ENCODE results near the gene SORL1-AS1.

The SORL1-AS1 gene

DNA sequence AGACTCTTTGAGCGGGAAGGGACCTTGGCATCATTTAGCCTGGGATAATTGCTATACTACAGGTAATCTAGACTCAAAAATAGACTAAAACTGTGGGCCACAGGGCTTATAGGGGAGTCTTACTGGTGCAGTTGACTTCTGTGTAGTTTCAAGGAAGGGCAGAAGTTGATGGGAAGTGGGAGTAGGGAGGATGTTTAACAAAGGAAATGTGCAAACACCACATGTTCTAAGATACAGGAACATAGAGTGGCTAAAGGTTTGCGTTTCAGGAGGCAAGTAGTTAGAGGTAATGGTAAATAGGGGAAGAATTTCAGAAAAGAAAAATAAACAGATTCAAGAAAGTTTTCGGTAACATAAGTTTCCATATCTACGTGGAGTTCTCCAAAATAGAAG is 15.1 kb downstream of the SORL1-AS1 start:
- no peak for TF ChIP-seq POLR2A (IDR thresholded peaks at IDR 0.05; ENCODE audit: low read depth, low read length)
- FAIRE-seq (no peak), DNase-seq (ENCODE audit: insufficient read length, low spot score) (no peak)

DNA sequence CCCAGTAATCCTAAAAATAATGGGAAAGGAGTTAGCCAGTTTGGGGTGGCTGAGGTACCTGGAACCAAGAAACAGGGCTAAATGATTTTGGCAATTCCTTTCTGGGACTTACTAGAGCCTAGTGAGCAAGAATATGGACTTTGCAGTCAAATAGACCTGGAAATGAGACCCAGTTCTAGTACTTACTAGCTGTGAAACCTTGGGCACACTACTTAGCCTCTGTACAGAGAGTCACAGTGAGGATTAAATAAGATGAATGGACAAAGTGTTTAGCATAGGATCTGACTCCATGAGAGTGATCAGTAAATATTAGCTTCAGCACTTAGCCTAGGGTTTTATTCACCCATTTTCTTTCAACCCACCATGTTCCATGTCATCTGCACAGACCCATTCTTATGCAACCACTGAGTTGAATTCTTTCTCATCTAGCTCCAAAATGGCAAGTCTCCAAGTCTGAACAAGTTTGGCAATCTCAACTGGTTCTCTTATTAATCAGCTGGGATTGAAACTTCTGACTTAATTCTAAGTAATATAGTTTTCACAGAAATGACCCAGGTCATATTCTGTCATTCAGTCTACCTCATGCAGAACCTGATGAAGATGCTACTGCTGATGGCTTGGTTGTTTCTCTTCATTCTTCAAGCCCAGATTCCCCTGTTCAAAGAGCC is 15.6 kb downstream of the SORL1-AS1 start:
- no peak for TF ChIP-seq POLR2A (IDR thresholded peaks at IDR 0.05; ENCODE audit: low read depth, low read length)
- DNase-seq (ENCODE audit: insufficient read length, low spot score): no peak
- no peak for FAIRE-seq

DNA sequence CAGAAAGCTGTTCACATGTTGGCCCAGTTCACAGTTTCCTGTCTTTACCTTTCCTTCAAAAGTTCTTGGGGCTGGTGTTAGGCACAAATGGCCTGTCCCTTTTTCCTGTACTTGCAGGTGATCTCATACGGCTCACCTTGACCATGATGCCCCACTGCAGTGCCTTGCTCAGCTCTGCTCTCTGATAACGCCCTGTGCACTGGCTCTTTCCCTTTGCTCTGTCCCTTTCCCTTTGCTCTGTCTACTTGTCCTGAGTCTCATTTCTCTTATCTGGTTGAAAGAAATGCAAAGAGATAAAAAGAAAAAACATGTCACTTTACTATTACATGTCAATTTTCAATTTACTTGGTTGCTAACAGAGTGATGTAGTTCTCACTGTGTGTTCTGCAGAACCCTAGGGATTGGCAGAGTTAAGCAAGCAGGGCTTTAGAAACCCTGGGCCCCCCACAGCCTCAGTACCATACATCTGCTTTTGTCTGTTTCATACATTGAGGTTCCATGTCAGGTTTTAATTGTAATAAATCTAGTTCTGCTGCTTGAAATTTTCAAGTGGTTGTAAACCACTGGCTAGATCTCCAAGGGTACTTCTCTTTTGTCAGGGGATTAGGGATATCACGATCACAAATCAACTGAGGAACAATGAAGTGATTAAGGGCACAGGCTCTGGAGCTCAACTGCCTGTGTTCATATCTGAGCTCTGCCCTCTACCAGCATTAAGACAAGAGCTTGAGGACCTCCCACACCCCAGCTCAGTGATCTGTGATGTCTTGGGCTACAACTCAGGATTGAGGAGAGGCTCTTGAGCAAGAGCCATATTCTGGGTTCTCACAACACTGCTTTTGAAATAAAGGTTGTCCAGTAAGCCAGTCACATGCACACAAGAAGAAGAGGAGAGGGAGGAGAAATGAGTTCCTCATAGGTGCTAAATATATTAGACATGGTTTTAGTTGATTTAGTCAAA is 16.9 kb downstream of the SORL1-AS1 start:
- TF ChIP-seq POLR2A (IDR thresholded peaks at IDR 0.05; ENCODE audit: low read depth, low read length): no peak

DNA sequence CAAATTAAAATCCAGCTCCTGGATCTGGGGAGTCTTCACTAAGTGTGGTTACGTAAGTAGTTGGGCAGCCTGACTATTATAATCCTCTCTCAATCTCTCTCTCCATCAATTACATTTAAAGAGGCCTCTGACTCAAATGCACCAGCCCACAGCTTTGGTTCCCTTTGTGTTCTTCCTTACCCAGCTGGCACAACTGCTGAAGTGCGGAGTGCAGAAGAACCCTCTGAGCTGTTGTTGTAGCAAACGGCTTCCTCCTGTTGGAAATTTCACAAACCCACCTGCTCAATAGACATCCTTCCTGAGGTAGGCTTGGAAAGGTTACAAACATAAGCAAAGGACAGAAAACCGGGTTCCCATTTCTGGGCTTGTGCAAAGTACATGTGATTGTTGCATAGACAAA is 17.6 kb downstream of the SORL1-AS1 start:
- TF ChIP-seq POLR2A (IDR thresholded peaks at IDR 0.05; ENCODE audit: low read depth, low read length): no peak
- FAIRE-seq: no peak
- no peak for DNase-seq (ENCODE audit: insufficient read length, low spot score)

More for the DNA sequence above, 16.9 kb downstream of the SORL1-AS1 start:
- DNase-seq (ENCODE audit: insufficient read length, low spot score) (no peak), FAIRE-seq (no peak)

DNA sequence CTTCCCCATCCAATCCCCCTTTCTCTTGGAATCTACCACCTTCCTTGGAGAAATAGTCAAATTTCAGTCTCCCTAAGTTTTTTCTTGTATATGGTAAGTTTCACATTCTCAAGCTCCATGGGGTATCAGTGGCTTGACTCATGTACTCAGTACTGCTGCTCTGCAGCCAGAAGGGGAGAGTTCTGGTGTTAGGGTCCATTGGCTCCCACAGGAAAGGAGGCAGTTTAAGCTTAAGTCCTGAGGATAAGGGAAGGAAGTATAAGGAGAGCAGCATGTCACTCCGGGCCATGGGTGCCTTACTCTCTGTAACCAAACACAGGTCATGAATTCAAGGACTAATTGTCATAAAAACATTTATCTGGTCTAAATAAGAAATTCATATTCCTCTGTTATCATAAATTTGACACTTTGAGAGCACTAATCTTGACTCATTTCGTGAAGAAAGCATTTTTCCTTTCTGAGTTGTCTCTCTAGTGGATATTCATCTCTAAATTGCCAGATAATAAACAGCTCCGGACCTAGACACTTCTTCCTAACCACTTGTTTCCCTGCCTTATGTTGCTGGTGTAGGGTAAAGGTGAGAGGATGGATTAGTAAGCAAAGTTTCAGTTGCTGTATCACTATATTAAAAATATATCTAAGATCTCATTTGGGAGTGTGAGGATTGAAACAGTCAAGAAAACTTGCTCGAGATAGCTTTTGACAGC is 20.8 kb downstream of the SORL1-AS1 start:
- FAIRE-seq (no peak), DNase-seq (ENCODE audit: insufficient read length, low spot score) (no peak)
- no peak for TF ChIP-seq POLR2A (IDR thresholded peaks at IDR 0.05; ENCODE audit: low read depth, low read length)

DNA sequence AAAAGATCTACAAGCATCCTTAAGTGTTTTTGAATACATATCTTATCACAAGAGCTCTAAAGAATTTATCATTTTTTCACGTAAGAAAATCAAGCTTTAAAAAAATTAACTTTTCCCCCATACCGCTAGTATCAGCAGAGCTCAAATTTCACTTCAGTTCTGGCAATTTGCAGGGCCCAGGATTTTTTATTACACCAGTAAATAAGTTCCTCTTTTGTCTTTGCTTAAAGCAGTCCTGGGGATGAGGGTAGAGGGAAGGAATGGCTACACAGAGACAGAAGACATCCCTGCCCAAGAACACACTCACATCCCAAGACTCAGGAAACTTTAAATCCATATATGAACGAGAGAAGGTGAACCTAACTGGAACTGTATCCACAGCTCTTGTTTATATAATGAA is 23.2 kb downstream of the SORL1-AS1 start:
- TF ChIP-seq POLR2A (IDR thresholded peaks at IDR 0.05; ENCODE audit: low read depth, low read length): no peak
- no peak for DNase-seq (ENCODE audit: insufficient read length, low spot score)
- no peak for FAIRE-seq

DNA sequence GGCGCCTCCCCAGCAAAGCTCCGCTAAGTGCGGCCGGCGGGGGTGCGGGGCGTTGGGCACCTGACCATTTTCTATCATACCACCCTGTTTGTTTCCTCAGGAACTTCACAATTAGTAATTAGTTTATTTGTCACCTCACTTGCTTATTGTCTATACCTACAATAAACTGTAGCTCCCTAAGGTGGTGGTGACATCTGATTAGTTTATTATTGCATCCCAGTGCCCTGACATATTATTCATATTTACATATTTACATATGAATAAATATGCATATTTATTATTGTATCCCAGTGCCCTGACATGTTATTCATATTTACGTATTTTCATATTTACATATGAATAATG is 25.4 kb downstream of the SORL1-AS1 start:
- DNase-seq (ENCODE audit: insufficient read length, low spot score) (no peak), FAIRE-seq (no peak)
- TF ChIP-seq POLR2A (IDR thresholded peaks at IDR 0.05; ENCODE audit: low read depth, low read length): no peak

DNA sequence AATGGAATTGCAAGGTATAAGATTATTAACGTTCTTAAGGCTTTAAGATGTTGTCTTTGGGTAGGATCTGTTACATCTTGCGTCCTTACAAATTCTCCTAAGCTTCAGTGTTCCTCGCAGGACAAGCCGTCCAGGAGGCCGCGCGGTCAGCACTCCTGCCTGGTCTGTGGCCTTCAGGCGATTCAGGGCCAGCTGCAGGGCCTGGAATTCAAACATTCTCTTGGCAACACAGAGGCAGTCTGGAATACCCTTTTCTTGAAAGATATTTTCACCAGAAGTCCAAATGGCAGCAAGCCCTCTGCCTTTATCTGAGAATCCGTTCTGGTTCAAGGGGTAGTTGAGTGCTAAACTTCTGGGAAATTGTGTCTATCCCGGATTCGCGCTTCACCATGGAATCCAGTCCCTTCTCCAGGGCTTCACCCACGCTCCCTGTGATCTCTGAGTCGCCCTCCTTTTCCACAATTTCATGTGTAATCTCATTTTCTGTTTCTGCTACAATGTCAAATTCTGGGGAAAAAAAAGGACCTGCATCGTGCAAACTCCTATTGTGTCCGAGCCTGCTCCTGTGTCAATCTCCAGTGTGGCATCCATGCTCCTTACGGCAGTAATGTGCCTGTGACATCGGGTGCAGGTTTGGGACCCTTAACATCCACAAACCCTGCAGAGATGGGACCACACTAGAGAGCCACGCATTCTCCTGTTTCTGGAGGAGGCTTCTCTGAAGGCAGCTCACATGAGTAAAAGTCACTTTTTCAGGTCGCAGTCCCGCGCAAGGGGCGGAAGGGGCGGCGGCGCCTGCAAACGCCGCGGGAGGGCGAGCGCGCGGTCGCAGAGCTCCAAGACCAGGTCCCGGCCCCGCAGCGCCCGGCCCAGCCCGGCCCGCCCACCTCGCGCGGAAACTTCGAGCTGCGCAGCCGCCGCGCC is 26.0 kb downstream of the SORL1-AS1 start:
- FAIRE-seq (no peak), DNase-seq (ENCODE audit: insufficient read length, low spot score) (no peak)
- no peak for TF ChIP-seq POLR2A (IDR thresholded peaks at IDR 0.05; ENCODE audit: low read depth, low read length)

DNA sequence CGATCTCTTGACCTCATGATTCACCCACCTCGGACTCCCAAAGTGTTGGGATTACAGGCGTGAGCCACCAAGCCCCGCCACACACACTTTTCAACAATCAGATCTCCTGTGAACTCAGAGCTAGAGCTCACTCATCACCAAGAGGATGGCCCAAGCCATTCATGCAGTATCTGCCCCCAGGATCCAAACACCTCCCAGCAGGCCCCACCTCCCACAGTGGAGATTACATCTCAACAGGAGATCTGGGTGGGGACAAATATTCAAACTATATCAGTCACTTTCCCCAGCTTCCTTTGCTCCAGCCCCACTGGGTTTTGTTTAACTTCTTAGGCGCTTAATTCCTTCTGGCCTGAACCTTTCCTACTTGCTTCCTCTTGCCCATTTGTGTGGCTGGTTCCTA is 26.9 kb downstream of the SORL1-AS1 start:
- no peak for FAIRE-seq
- TF ChIP-seq POLR2A (IDR thresholded peaks at IDR 0.05; ENCODE audit: low read depth, low read length): no peak
- DNase-seq (ENCODE audit: insufficient read length, low spot score): no peak

DNA sequence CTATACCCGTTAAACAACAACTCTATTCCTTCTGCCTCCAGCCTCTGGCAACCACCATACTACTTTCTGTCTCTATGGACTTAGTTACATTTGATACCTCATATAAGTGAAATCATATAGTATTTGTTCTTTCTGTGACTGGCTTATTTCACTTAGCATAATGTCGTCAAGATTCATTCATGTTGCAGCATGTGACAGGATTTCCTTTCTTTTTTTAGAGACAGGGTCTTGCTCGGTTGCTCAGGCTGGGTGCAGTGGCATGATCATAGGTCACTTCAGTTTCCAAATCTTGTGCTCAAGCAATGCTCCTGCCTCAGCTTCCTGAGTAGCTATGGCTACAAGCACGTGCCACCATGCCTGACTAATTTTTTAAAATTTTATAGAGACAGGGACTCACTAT is 30.1 kb downstream of the SORL1-AS1 start:
- TF ChIP-seq POLR2A (IDR thresholded peaks at IDR 0.05; ENCODE audit: low read depth, low read length): no peak
- DNase-seq (ENCODE audit: insufficient read length, low spot score) (no peak), FAIRE-seq (no peak)

DNA sequence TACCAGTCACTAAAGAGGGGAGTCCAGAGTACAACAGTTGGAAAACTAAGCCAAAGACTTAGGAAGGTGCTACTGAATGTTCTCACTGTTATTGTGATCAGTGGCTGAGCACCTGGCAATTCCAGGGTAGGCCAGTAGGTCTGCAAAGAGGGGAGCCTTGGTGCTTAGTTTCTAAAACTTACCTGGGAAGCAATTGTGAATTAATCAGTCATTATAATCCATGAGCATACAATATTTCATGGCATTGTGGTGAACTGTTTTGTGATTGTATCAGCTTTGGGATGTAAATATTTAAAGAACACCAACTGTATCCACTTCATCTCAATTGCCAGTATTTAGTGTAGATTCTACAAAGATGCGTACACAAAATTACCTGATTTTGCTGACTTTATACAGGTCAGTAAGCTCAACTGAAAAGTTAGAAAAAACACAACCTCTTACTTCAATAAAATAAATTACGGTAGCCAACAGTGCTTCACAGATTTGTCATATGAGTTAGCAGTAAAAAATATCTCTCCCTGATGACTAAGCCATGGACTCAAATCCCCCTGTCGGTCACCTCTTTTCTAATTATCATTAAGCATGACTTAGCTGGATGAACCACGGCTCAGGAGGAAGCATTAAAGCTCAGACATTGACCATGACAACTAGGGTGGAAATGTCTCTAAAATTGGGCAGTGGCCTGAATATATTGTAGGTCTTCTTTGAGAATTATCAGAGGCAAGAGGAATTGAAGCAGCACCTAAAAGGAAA is 31.4 kb downstream of the SORL1-AS1 start:
- DNase-seq (ENCODE audit: insufficient read length, low spot score): no peak
- no peak for TF ChIP-seq POLR2A (IDR thresholded peaks at IDR 0.05; ENCODE audit: low read depth, low read length)
- no peak for FAIRE-seq

DNA sequence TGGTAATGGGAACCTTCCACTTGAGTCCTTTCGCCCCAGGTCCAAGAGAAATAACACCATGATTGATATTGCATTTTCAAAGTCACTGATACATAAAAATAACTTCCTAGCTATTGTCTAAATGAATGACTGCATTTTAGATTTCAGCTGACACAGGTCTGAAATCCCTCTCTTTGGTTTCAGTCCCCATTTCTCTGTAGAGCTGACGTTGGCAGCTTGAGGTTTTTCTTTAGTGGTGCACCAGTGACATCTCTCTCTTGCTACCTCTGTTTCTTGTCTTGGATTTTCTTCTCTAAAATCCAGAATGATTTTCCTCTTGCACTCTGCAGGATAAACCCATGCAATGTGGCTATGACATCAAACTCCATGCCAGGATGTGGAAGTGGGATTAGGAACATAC is 32.4 kb downstream of the SORL1-AS1 start:
- TF ChIP-seq POLR2A (IDR thresholded peaks at IDR 0.05; ENCODE audit: low read depth, low read length): no peak
- FAIRE-seq (no peak), DNase-seq (ENCODE audit: insufficient read length, low spot score) (no peak)

DNA sequence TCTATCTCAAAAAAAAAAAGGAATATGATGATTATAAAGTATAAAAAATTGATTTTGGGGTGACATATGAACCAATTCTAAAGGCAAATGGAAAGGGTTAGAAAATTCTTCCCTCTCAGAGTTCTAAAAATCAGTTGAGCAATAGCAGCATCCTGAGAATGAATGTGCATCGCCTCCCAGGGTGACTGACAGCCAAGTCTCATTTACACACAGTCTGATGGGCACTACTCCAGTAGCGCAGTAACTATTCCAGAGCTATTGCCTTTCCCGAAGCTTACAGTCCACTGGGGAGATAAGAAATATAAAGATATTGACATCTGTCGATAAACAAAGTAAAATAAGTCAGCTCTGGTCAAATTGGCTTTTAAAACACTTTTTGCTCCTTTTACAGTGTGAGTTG is 32.9 kb downstream of the SORL1-AS1 start:
- TF ChIP-seq POLR2A (IDR thresholded peaks at IDR 0.05; ENCODE audit: low read depth, low read length): no peak
- no peak for FAIRE-seq
- no peak for DNase-seq (ENCODE audit: insufficient read length, low spot score)

All from H54 (cell line).